ENCODE results near the gene GRIA1. TPM values are rescaled to one million over a fixed set of nuclear protein-coding genes. Genes with fewer than 3 reads are reported as not detected.

The GRIA1 gene
- total and polyA plus RNA-seq, 2 donors (not counting 1 experiment from before 2014, with no cell fraction given): not detected

GRCh38 chr5:153552886-153553285, 62.4 kb downstream of the GRIA1 start:
- Histone ChIP-seq H2AFZ (ENCODE audit: insufficient read depth, low read depth, low read length, poor library complexity, severe bottlenecking) (no peak overlapping the region), H3K27me3 (replicated peaks in 1 of 4; ENCODE audit: control extremely low read depth in 1 of 4, control insufficient read depth in 3 of 4, insufficient read depth in 4 of 4, low read length in 3 of 4) (no peaks in the 10 kb centered on the region), H3K79me2 (ENCODE audit: control insufficient read depth, insufficient read depth, low read length) (no peaks in the 10 kb centered on the region), H3K9me3 (ENCODE audit: control extremely low read depth in 1 of 3, control insufficient read depth in 2 of 3, insufficient read depth in 1 of 3, low read length in 2 of 3) (no peaks in the 10 kb centered on the region), H3K4me1 (ENCODE audit: control insufficient read depth in 2 of 2, insufficient read depth in 2 of 2, low read length in 2 of 2) (no peaks in the 10 kb centered on the region), H4K20me1 (ENCODE audit: control insufficient read depth, insufficient read depth, low read length, poor library complexity, severe bottlenecking) (no peaks in the 10 kb centered on the region), H3K4me3 (ENCODE audit: control extremely low read depth in 1 of 5, extremely low read depth in 1 of 5, insufficient read depth in 1 of 5, low read depth in 2 of 5, low read length in 4 of 5) (no peak overlapping the region), H3K27ac (ENCODE audit: low read length in 2 of 2) (no peak overlapping the region), H3K9ac (ENCODE audit: low read length) (no peak overlapping the region), H3K4me2 (replicated peaks; ENCODE audit: low read depth, low read length, poor library complexity, severe bottlenecking) (no peak overlapping the region), H3K36me3 (replicated peaks in 1 of 2; ENCODE audit: control extremely low read depth in 1 of 2, control insufficient read depth in 1 of 2, extremely low read depth in 1 of 2, insufficient read depth in 2 of 2, low read length in 1 of 2) (no peaks in the 10 kb centered on the region)
- CTCF ChIA-PET: no interaction called here
- no peak overlapping the region for H3K27ac Mint-ChIP-seq
- no peak overlapping the region for H3K4me3 Mint-ChIP-seq
- no peaks in the 10 kb centered on the region for H3K4me1 Mint-ChIP-seq
- H3K9me3 Mint-ChIP-seq (ENCODE audit: insufficient read depth): peaks cover 2% of the 10 kb centered on the region
- POLR2A ChIA-PET: no interaction called here
- TF ChIP-seq EZH2 (IDR thresholded peaks at IDR 0.05; ENCODE audit: borderline replicate concordance, insufficient read depth, low read depth, low read length, poor library complexity, severe bottlenecking) (no peak), CTCF (IDR thresholded peaks at IDR 0.05) (no peak)
- DNase-seq (no peak), ATAC-seq (ENCODE audit: low read depth) (no peak)
- H3K27me3 Mint-ChIP-seq: no peaks in the 10 kb centered on the region
- intact Hi-C loops (cut with micrococcal nuclease): no loop called here

- POLR2A ChIA-PET: no interaction called here
- Histone ChIP-seq H3K9ac (ENCODE audit: low read length) (no peak overlapping the region), H3K79me2 (ENCODE audit: control insufficient read depth, insufficient read depth, low read length) (no peaks in the 10 kb centered on the region), H3K27ac (ENCODE audit: low read length in 2 of 2) (no peak overlapping the region), H3K36me3 (replicated peaks in 1 of 2; ENCODE audit: control extremely low read depth in 1 of 2, control insufficient read depth in 1 of 2, extremely low read depth in 1 of 2, insufficient read depth in 2 of 2, low read length in 1 of 2) (no peaks in the 10 kb centered on the region), H3K9me3 (ENCODE audit: control extremely low read depth in 1 of 3, control insufficient read depth in 2 of 3, insufficient read depth in 1 of 3, low read length in 2 of 3) (no peaks in the 10 kb centered on the region), H3K4me2 (replicated peaks; ENCODE audit: low read depth, low read length, poor library complexity, severe bottlenecking) (no peak overlapping the region), H3K4me1 (ENCODE audit: control insufficient read depth in 2 of 2, insufficient read depth in 2 of 2, low read length in 2 of 2) (no peaks in the 10 kb centered on the region), H3K27me3 (replicated peaks in 1 of 4; ENCODE audit: control extremely low read depth in 1 of 4, control insufficient read depth in 3 of 4, insufficient read depth in 4 of 4, low read length in 3 of 4) (no peaks in the 10 kb centered on the region), H2AFZ (ENCODE audit: insufficient read depth, low read depth, low read length, poor library complexity, severe bottlenecking) (no peak overlapping the region), H3K4me3 (ENCODE audit: control extremely low read depth in 1 of 5, extremely low read depth in 1 of 5, insufficient read depth in 1 of 5, low read depth in 2 of 5, low read length in 4 of 5) (no peak overlapping the region), H4K20me1 (ENCODE audit: control insufficient read depth, insufficient read depth, low read length, poor library complexity, severe bottlenecking) (no peaks in the 10 kb centered on the region)
- Mint-ChIP-seq H3K27me3 (no peaks in the 10 kb centered on the region), H3K27ac (no peak overlapping the region), H3K9me3 (ENCODE audit: insufficient read depth) (peaks cover 2% of the 10 kb centered on the region), H3K4me1 (no peaks in the 10 kb centered on the region), H3K4me3 (no peak overlapping the region)
- CTCF ChIA-PET: no interaction called here
- no peak for DNase-seq
- TF ChIP-seq CTCF (IDR thresholded peaks at IDR 0.05) (no peak), EZH2 (IDR thresholded peaks at IDR 0.05; ENCODE audit: borderline replicate concordance, insufficient read depth, low read depth, low read length, poor library complexity, severe bottlenecking) (no peak)
- ATAC-seq (ENCODE audit: low read depth): no peak
- WGBS (ENCODE audit: insufficient coverage): 75% methylated on average over 5 of the region's 6 CpGs
- intact Hi-C loops (cut with micrococcal nuclease): no loop called here
Observed at GRCh38 chr5:153555420-153556114, 65.1 kb downstream of the GRIA1 start.

All from B cell (primary cell).